Endodermal cell (in vitro differentiated cells): ENCODE data around the gene LCN6. TPM values are rescaled to one million over a fixed set of nuclear protein-coding genes. Genes with fewer than 3 reads are reported as not detected.

Experiments used
- DNase-seq: peaks from one replicate; pipeline ENCODE4 v3.0.0-alpha.2; 2017
- H3K27ac ChIP-seq: 2 replicates; pipeline ENCODE4 v1.5.1; 2013; ENCODE audit warnings: mild to moderate bottlenecking, low read depth, low read length, moderate library complexity
- H3K27me3 ChIP-seq: 2 replicates; pipeline ENCODE4 v1.6.1; 2013; ENCODE audit warnings: mild to moderate bottlenecking, low read length, moderate library complexity; ENCODE audit not compliant: insufficient read depth, control insufficient read depth, poor library complexity, severe bottlenecking
- H3K36me3 ChIP-seq: 2 replicates; pipeline ENCODE4 v1.7.0; 2013; ENCODE audit warnings: mild to moderate bottlenecking, low read length, moderate library complexity; ENCODE audit not compliant: control insufficient read depth, insufficient read depth
- H3K4me1 ChIP-seq: one replicate; pipeline ENCODE4 v1.7.0; 2013; ENCODE audit warnings: low read length; ENCODE audit not compliant: control insufficient read depth, insufficient read depth
- H3K4me3 ChIP-seq: 2 replicates; pipeline ENCODE4 v1.5.1; 2013; ENCODE audit warnings: mild to moderate bottlenecking, low read length, moderate library complexity
- H3K9ac ChIP-seq: 2 replicates; pipeline ENCODE4 v1.6.1; 2013; ENCODE audit warnings: mild to moderate bottlenecking, low read length, moderate library complexity; ENCODE audit not compliant: poor library complexity, severe bottlenecking; ENCODE audit errors: extremely low read depth
- H3K9me3 ChIP-seq: 2 replicates; pipeline ENCODE4 v1.6.1; 2013; ENCODE audit warnings: mild to moderate bottlenecking, low read length, moderate library complexity; ENCODE audit not compliant: control insufficient read depth
- H3K27ac Mint-ChIP-seq: 2 replicates; pipeline ENCODE4 v1.8.0; 2020; ENCODE audit warnings: mixed read lengths
- H3K27me3 Mint-ChIP-seq: 2 replicates; pipeline ENCODE4 v1.8.0; 2021; ENCODE audit warnings: mild to moderate bottlenecking, mixed read lengths; ENCODE audit not compliant: insufficient read depth
- H3K36me3 Mint-ChIP-seq: 2 replicates; pipeline ENCODE4 v1.8.0; 2020; ENCODE audit warnings: low read depth, mixed read lengths
- H3K4me1 Mint-ChIP-seq: 2 replicates; pipeline ENCODE4 v1.8.0; 2020; ENCODE audit warnings: mixed read lengths
- H3K4me3 Mint-ChIP-seq: 2 replicates; pipeline ENCODE4 v1.8.0; 2020; ENCODE audit warnings: mild to moderate bottlenecking, moderate library complexity, mixed read lengths
- H3K9me3 Mint-ChIP-seq: 2 replicates; pipeline ENCODE4 v1.8.0; 2020; ENCODE audit warnings: mild to moderate bottlenecking, mixed read lengths
- CTCF ChIP-seq: fragments of 200-600 bp; sonication (generic); conservative IDR thresholded peaks from 2 replicates; pipeline ENCODE4 v1.5.0; 2021; ENCODE audit warnings: antibody characterized with exemption, mild to moderate bottlenecking
- WGBS, 2 experiments: methylation state at CpG; one replicate each; pipeline versions ENCODE4 v1.1.5 to v1.1.7; 2013; ENCODE audit warnings: missing lambda C conversion rate in 2 of 2, mixed read lengths in 1 of 2; ENCODE audit not compliant: insufficient coverage in 1 of 2, insufficient read length in 1 of 2; 5-methylcytosine and 5-hydroxymethylcytosine counted together
- total RNA-seq, 2 donors: library from RNA; stranded (reverse); fragmentation: NEBNext Ultra II Directional in 1 of 2; extraction: Animal tissue kit (Norgen Biotek cat#: 25700) in 1 of 2; gene quantifications; 2 replicates in 1 of 2; 3 replicates in 1 of 2; pipeline ENCODE4 v1.2.1, GENCODE V29; 2021

LCN6 gene
- total RNA-seq, 2 donors from 2014 or later, result not detected

- H3K4me3 Mint-ChIP-seq, result no peak overlapping the region
- peaks cover 2% of the 10 kb centered on the region for H3K27me3 Mint-ChIP-seq
- no peaks in the 10 kb centered on the region for H3K9me3 Mint-ChIP-seq
These were observed 46.7 kb downstream of the LCN6 start for GRCh38 chr9:136701668-136702053.

GRCh38 chr9:136700959-136701667 is 47.2 kb downstream of the LCN6 start:
- Mint-ChIP-seq H3K4me3 (no peak overlapping the region), H3K27me3 (peaks cover 2% of the 10 kb centered on the region), H3K4me1 (peaks cover 9% of the 10 kb centered on the region), H3K27ac (no peak overlapping the region), H3K9me3 (no peaks in the 10 kb centered on the region), H3K36me3 (no peaks in the 10 kb centered on the region)
- Histone ChIP-seq H3K27ac (no peak overlapping the region), H3K9me3 (no peaks in the 10 kb centered on the region), H3K9ac (no peak overlapping the region), H3K4me3 (no peak overlapping the region), H3K27me3 (peaks cover 6% of the 10 kb centered on the region), H3K4me1 (no peaks in the 10 kb centered on the region), H3K36me3 (no peaks in the 10 kb centered on the region)
- TF ChIP-seq CTCF, result no peak
- 75 to 78% methylated on average over 38 of the region's 38 CpGs for WGBS, 2 experiments
- no peak for DNase-seq

More at GRCh38 chr9:136701668-136702053, 46.7 kb downstream of the LCN6 start:
- Histone ChIP-seq H3K36me3 (no peaks in the 10 kb centered on the region), H3K27ac (no peak overlapping the region), H3K4me1 (no peaks in the 10 kb centered on the region), H3K9ac (no peak overlapping the region), H3K27me3 (peaks cover 6% of the 10 kb centered on the region), H3K9me3 (no peaks in the 10 kb centered on the region), H3K4me3 (no peak overlapping the region)
- Mint-ChIP-seq H3K4me1 (peaks cover 9% of the 10 kb centered on the region), H3K27ac (no peak overlapping the region), H3K36me3 (no peaks in the 10 kb centered on the region)
- TF ChIP-seq CTCF, result no peak
- WGBS, 2 experiments, result 72% methylated on average over 6 to 10 of the region's 10 CpGs
- DNase-seq, result no peak

GRCh38 chr9:136700304-136700703 is 48.0 kb downstream of the LCN6 start:
- H3K9me3 ChIP-seq, result no peaks in the 10 kb centered on the region
- no peak overlapping the region for H3K27ac Mint-ChIP-seq
- no peak overlapping the region for H3K4me3 ChIP-seq
- no peak for DNase-seq
- no peak overlapping the region for H3K27ac ChIP-seq
- H3K9ac ChIP-seq, result no peak overlapping the region
- H3K36me3 ChIP-seq, result no peaks in the 10 kb centered on the region
- no peak for TF ChIP-seq CTCF
- no peak overlapping the region for H3K4me3 Mint-ChIP-seq
- 90 to 94% methylated on average over 13 of the region's 13 CpGs for WGBS, 2 experiments
- no peaks in the 10 kb centered on the region for H3K4me1 ChIP-seq
- H3K27me3 Mint-ChIP-seq, result no peaks in the 10 kb centered on the region
- H3K36me3 Mint-ChIP-seq, result no peaks in the 10 kb centered on the region
- H3K9me3 Mint-ChIP-seq, result no peaks in the 10 kb centered on the region
- H3K27me3 ChIP-seq, result peaks cover 6% of the 10 kb centered on the region
- H3K4me1 Mint-ChIP-seq, result peaks cover 9% of the 10 kb centered on the region
